IPS-18c (cell line): Measurements from ENCODE around the gene METTL22.

Source experiments
- H3K4me3 ChIP-seq: 2 replicates; pipeline ENCODE4 v1.7.0; 2013; ENCODE audit warnings: low read depth, mild to moderate bottlenecking, low read length, moderate library complexity; ENCODE audit not compliant: insufficient read depth
- H3K9me3 ChIP-seq: one replicate; pipeline ENCODE4 v1.6.1; 2013; ENCODE audit warnings: mild to moderate bottlenecking, low read length, moderate library complexity; ENCODE audit not compliant: control insufficient read depth, insufficient read depth

The METTL22 gene

GRCh38 chr16:8589900-8590688 is 31.4 kb upstream of the METTL22 start, which contains the start of gene TMEM114:
Gene TMEM114 (minus strand): TSS chr16:8590511. CDS start chr16:8589838, 673 bp downstream.
- Histone ChIP-seq H3K4me3 (peak within 1 kb of the TSS; percentile 63), H3K9me3 (no peaks in the 10 kb centered on the region)

GRCh38 chr16:8590811-8591210 is 30.7 kb upstream of the METTL22 start:
- Histone ChIP-seq H3K9me3 (no peaks in the 10 kb centered on the region), H3K4me3 (no peak overlapping the region)

- H3K9me3 ChIP-seq, result no peaks in the 10 kb centered on the region
- no peak overlapping the region for H3K4me3 ChIP-seq
These were observed 30.0 kb upstream of the METTL22 start for GRCh38 chr16:8591451-8591850.

- Histone ChIP-seq H3K4me3 (no peak overlapping the region), H3K9me3 (no peaks in the 10 kb centered on the region)
These were observed 27.3 kb upstream of the METTL22 start for GRCh38 chr16:8594149-8594666.

GRCh38 chr16:8595783-8596182 is 25.7 kb upstream of the METTL22 start:
- Histone ChIP-seq H3K9me3 (no peaks in the 10 kb centered on the region), H3K4me3 (no peak overlapping the region)

GRCh38 chr16:8596581-8596980 is 24.9 kb upstream of the METTL22 start:
- H3K9me3 ChIP-seq, result no peaks in the 10 kb centered on the region
- no peak overlapping the region for H3K4me3 ChIP-seq

GRCh38 chr16:8600144-8600775 is 21.2 kb upstream of the METTL22 start:
- Histone ChIP-seq H3K9me3 (no peaks in the 10 kb centered on the region), H3K4me3 (no peak overlapping the region)

- H3K9me3 ChIP-seq, result no peaks in the 10 kb centered on the region
- H3K4me3 ChIP-seq, result no peak overlapping the region
These were observed 15.9 kb upstream of the METTL22 start for GRCh38 chr16:8605554-8605953.

GRCh38 chr16:8607214-8607613 is 14.3 kb upstream of the METTL22 start:
- Histone ChIP-seq H3K9me3 (no peaks in the 10 kb centered on the region), H3K4me3 (no peak overlapping the region)

GRCh38 chr16:8611122-8611521 is 10.4 kb upstream of the METTL22 start:
- no peak overlapping the region for H3K4me3 ChIP-seq
- H3K9me3 ChIP-seq, result no peaks in the 10 kb centered on the region

GRCh38 chr16:8611886-8612600 is 9.5 kb upstream of the METTL22 start:
- Histone ChIP-seq H3K4me3 (no peak overlapping the region), H3K9me3 (no peaks in the 10 kb centered on the region)

- no peak overlapping the region for H3K4me3 ChIP-seq
- no peaks in the 10 kb centered on the region for H3K9me3 ChIP-seq
These were observed 7.0 kb upstream of the METTL22 start for GRCh38 chr16:8614435-8615029.

GRCh38 chr16:8619671-8620370 is 1.7 kb upstream of the METTL22 start:
- Histone ChIP-seq H3K4me3 (no peak overlapping the region), H3K9me3 (no peaks in the 10 kb centered on the region)

- Histone ChIP-seq H3K4me3 (no peak overlapping the region), H3K9me3 (no peaks in the 10 kb centered on the region)
These were observed 963 bp upstream of the METTL22 start for GRCh38 chr16:8620535-8620934.

GRCh38 chr16:8621222-8621571 is 301 bp upstream of the METTL22 start:
- H3K4me3 ChIP-seq, result peak overlapping the region; percentile 99
- no peaks in the 10 kb centered on the region for H3K9me3 ChIP-seq

GRCh38 chr16:8622315-8622656 is 788 bp downstream of the METTL22 start:
- Histone ChIP-seq H3K4me3 (peak overlapping the region; percentile 99), H3K9me3 (no peaks in the 10 kb centered on the region)

GRCh38 chr16:8623634-8624033 is 2.1 kb downstream of the METTL22 start:
- Histone ChIP-seq H3K9me3 (no peaks in the 10 kb centered on the region), H3K4me3 (no peak overlapping the region)
